ENCODE measurements around the gene METTL4. TPM values are rescaled to one million over a fixed set of nuclear protein-coding genes. Genes with fewer than 3 reads are reported as not detected.

Gene METTL4
- polyA plus RNA-seq, 1 experiment = 12.7 TPM

DNA sequence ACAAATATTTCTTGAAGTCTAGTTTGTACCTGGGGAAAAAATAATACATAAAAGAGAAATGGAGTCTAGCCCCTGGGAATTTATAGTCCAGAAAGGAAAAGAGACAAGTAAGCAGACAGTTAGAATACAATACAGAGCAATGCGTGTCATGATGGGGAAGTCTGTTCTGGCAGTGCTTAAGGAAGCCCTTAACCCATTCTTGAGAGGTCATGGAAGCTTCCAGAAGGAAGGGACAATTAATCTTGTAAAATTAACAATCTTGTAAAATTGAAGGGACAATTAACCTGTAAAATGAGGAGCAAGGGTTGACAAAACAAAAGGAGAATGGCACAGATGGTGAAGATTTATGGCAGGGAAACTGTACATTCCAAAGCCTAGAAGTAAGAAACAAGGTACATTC, 66.7 kb downstream of the METTL4 start:
- Histone ChIP-seq H3K4me3 (ENCODE audit: low read depth, low read length) (no peak overlapping the region), H3K27me3 (ENCODE audit: control insufficient read depth, insufficient read depth, low read length) (no peaks in the 10 kb centered on the region), H3K27ac (ENCODE audit: low read depth, low read length) (no peak overlapping the region), H3K9me3 (ENCODE audit: control insufficient read depth, insufficient read depth, low read length) (no peaks in the 10 kb centered on the region)
- no peak for DNase-seq (ENCODE audit: low read depth, low spot score)
- CTCF ChIA-PET = no interaction called here
- TF ChIP-seq CTCF (IDR thresholded peaks at IDR 0.05; ENCODE audit: low read depth, low read length) = no peak
- POLR2A ChIA-PET = no interaction called here

DNA sequence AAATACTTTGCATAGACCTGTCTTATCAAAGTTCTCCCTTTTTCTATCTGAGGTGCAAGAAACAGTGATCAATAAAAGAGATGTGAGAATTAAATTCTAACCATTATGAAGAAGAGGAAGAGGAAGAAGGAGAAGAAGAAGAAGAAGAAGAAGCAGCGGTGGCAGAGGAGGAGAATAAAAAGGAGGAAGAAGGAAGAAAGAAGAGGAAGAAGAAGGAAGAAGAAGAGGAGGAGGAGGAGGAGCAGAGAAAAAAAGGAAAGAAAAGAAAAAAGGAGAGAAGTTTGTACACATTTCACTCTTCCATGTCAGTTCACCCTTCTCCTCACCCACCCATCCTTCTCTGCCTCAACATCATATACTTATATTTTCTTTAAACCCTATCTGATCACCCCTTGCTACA, 68.4 kb downstream of the METTL4 start:
- no peak for DNase-seq (ENCODE audit: low read depth, low spot score)
- Histone ChIP-seq H3K27me3 (ENCODE audit: control insufficient read depth, insufficient read depth, low read length) (no peaks in the 10 kb centered on the region), H3K9me3 (ENCODE audit: control insufficient read depth, insufficient read depth, low read length) (no peaks in the 10 kb centered on the region), H3K4me3 (ENCODE audit: low read depth, low read length) (no peak overlapping the region), H3K27ac (ENCODE audit: low read depth, low read length) (no peak overlapping the region)
- CTCF ChIA-PET = interaction anchor here (1.3 kb wide), 1 partner anchor 18 kb away, joined by 3 read pairs; no protein-coding TSS in a partner anchor
- TF ChIP-seq CTCF (IDR thresholded peaks at IDR 0.05; ENCODE audit: low read depth, low read length) = no peak
- POLR2A ChIA-PET = no interaction called here

GRCh38 chr18:2502394-2502793, 68.9 kb downstream of the METTL4 start:
- ChIA-PET POLR2A (no interaction called here), CTCF (interaction anchor here (1.3 kb wide), 1 partner anchor 18 kb away, joined by 3 read pairs; no protein-coding TSS in a partner anchor)
- no peaks in the 10 kb centered on the region for H3K27me3 ChIP-seq (ENCODE audit: control insufficient read depth, insufficient read depth, low read length)
- H3K9me3 ChIP-seq (ENCODE audit: control insufficient read depth, insufficient read depth, low read length) = no peaks in the 10 kb centered on the region
- no peak overlapping the region for H3K27ac ChIP-seq (ENCODE audit: low read depth, low read length)
- no peak for DNase-seq (ENCODE audit: low read depth, low spot score)
- no peak overlapping the region for H3K4me3 ChIP-seq (ENCODE audit: low read depth, low read length)
- no peak for TF ChIP-seq CTCF (IDR thresholded peaks at IDR 0.05; ENCODE audit: low read depth, low read length)

DNA sequence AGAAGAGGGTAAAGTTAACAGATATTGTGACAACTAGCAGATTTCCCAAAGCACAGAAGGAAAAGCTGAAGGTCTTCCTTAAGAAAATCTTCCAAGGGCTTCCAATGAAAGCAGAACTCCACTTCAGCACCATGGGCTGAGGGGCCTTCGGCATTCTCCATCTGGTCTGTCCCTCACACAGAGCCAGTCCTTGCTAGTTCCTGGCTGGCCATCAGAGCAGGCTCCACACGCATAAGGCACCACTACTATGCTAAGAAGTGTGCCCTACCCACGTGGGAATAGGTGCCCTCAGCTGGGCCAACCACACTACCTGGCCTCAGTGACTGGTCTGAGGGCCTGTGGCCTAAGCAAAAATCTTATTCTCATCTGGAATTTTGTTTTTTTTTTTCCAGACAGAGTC, 73.5 kb downstream of the METTL4 start:
- POLR2A ChIA-PET = no interaction called here

DNA sequence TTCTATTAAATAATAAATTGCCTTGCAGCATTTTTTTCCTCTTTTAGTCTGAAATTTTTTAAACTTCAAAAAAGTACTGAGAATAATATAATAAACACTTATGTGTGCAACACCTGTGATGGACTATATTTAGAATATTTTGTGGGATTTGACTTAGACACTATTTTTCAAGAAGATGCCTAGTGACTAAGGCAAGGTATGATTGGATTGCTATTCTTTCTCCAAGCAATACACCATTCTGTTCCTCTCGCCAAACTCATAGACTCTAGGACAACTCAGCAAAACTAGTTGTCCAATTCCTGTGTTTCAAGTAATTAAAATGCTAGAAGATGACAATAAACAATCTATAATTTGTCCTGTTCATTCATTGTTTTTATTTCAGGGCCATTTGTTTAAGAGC, 75.9 kb downstream of the METTL4 start:
- H3K27ac ChIP-seq (ENCODE audit: low read depth, low read length) = no peak overlapping the region
- H3K9me3 ChIP-seq (ENCODE audit: control insufficient read depth, insufficient read depth, low read length) = no peaks in the 10 kb centered on the region
- TF ChIP-seq CTCF (IDR thresholded peaks at IDR 0.05; ENCODE audit: low read depth, low read length) = no peak
- DNase-seq (ENCODE audit: low read depth, low spot score) = no peak
- no peak overlapping the region for H3K4me3 ChIP-seq (ENCODE audit: low read depth, low read length)
- H3K27me3 ChIP-seq (ENCODE audit: control insufficient read depth, insufficient read depth, low read length) = no peaks in the 10 kb centered on the region
- ChIA-PET POLR2A (no interaction called here), CTCF (no interaction called here)

More for the DNA sequence above, 73.5 kb downstream of the METTL4 start:
- Histone ChIP-seq H3K27me3 (ENCODE audit: control insufficient read depth, insufficient read depth, low read length) (no peaks in the 10 kb centered on the region), H3K27ac (ENCODE audit: low read depth, low read length) (no peak overlapping the region), H3K4me3 (ENCODE audit: low read depth, low read length) (no peak overlapping the region), H3K9me3 (ENCODE audit: control insufficient read depth, insufficient read depth, low read length) (no peaks in the 10 kb centered on the region)
- no peak for TF ChIP-seq CTCF (IDR thresholded peaks at IDR 0.05; ENCODE audit: low read depth, low read length)
- CTCF ChIA-PET = interaction anchor here (0.6 kb wide), 1 partner anchor 22 kb away, joined by 4 read pairs; no protein-coding TSS in a partner anchor
- no peak for DNase-seq (ENCODE audit: low read depth, low spot score)

Data from AG04450 (cell line).